ENCODE results near the gene UBE2E2.

Gene UBE2E2

GRCh38 chr3:23459889-23460546, 256.9 kb downstream of the UBE2E2 start:
- 0 out of 2 replicates have a peak, but pooled peaks cover 3% of the 10 kb centered on the region for H3K9me3 ChIP-seq (ENCODE audit: insufficient read depth, low read depth, low read length)
- H3F3A ChIP-seq (ENCODE audit: low read depth) = no peaks in the 10 kb centered on the region
- TF ChIP-seq CTCF (conservative IDR thresholded peaks at IDR 0.05; ENCODE audit: low read length) = no peak
- no peak for TF ChIP-seq EZH2phosphoT487 (IDR thresholded peaks at IDR 0.05; ENCODE audit: borderline replicate concordance)

GRCh38 chr3:23461069-23461468, 257.9 kb downstream of the UBE2E2 start:
- no peaks in the 10 kb centered on the region for H3F3A ChIP-seq (ENCODE audit: low read depth)
- H3K4me3 ChIP-seq (ENCODE audit: low read length, poor library complexity, severe bottlenecking) = no peak overlapping the region
- no peaks in the 10 kb centered on the region for H3K79me2 ChIP-seq (ENCODE audit: insufficient read depth, low read length)
- no peaks in the 10 kb centered on the region for H3K27me3 ChIP-seq (ENCODE audit: insufficient read depth, low read length, poor library complexity, severe bottlenecking)
- H2AFZ ChIP-seq (ENCODE audit: low read length) = no peak overlapping the region
- no peaks in the 10 kb centered on the region for H3K36me3 ChIP-seq (ENCODE audit: insufficient read depth, low read length)
- TF ChIP-seq EZH2phosphoT487 (IDR thresholded peaks at IDR 0.05; ENCODE audit: borderline replicate concordance) (no peak), CTCF (conservative IDR thresholded peaks at IDR 0.05; ENCODE audit: low read length) (no peak)
- no peak overlapping the region for H3K9ac ChIP-seq (ENCODE audit: low read depth, low read length, poor library complexity, severe bottlenecking)
- no peaks in the 10 kb centered on the region for H3K9me2 ChIP-seq (replicated peaks; ENCODE audit: low read depth, low read length)
- H3K4me2 ChIP-seq (ENCODE audit: low read depth, low read length, poor library complexity, severe bottlenecking) = no peak overlapping the region
- no peaks in the 10 kb centered on the region for H3K4me1 ChIP-seq (ENCODE audit: insufficient read depth, low read length, poor library complexity, severe bottlenecking)
- no peaks in the 10 kb centered on the region for H4K20me1 ChIP-seq (ENCODE audit: insufficient read depth, low read length, poor library complexity, severe bottlenecking)
- H3K9me3 ChIP-seq (ENCODE audit: insufficient read depth, low read depth, low read length) = 0 out of 2 replicates have a peak, but pooled peaks cover 3% of the 10 kb centered on the region

More at GRCh38 chr3:23459889-23460546, 256.9 kb downstream of the UBE2E2 start:
- Histone ChIP-seq H3K27me3 (ENCODE audit: insufficient read depth, low read length, poor library complexity, severe bottlenecking) (no peaks in the 10 kb centered on the region), H3K4me3 (ENCODE audit: low read length, poor library complexity, severe bottlenecking) (no peak overlapping the region), H3K9me2 (replicated peaks; ENCODE audit: low read depth, low read length) (no peaks in the 10 kb centered on the region), H3K79me2 (ENCODE audit: insufficient read depth, low read length) (no peaks in the 10 kb centered on the region), H2AFZ (ENCODE audit: low read length) (no peak overlapping the region), H3K9ac (ENCODE audit: low read depth, low read length, poor library complexity, severe bottlenecking) (no peak overlapping the region), H3K4me2 (ENCODE audit: low read depth, low read length, poor library complexity, severe bottlenecking) (no peak overlapping the region), H3K36me3 (ENCODE audit: insufficient read depth, low read length) (no peaks in the 10 kb centered on the region), H3K4me1 (ENCODE audit: insufficient read depth, low read length, poor library complexity, severe bottlenecking) (peaks cover 4% of the 10 kb centered on the region), H4K20me1 (ENCODE audit: insufficient read depth, low read length, poor library complexity, severe bottlenecking) (no peaks in the 10 kb centered on the region)

GRCh38 chr3:23463791-23464190, 260.7 kb downstream of the UBE2E2 start:
- Histone ChIP-seq H3K9ac (ENCODE audit: low read depth, low read length, poor library complexity, severe bottlenecking) (no peak overlapping the region), H3K9me2 (replicated peaks; ENCODE audit: low read depth, low read length) (no peaks in the 10 kb centered on the region), H3K9me3 (ENCODE audit: insufficient read depth, low read depth, low read length) (peaks cover 5% of the 10 kb centered on the region; the same call in 1 of the 2 replicates), H3K27me3 (ENCODE audit: insufficient read depth, low read length, poor library complexity, severe bottlenecking) (no peaks in the 10 kb centered on the region), H3K4me2 (ENCODE audit: low read depth, low read length, poor library complexity, severe bottlenecking) (no peak overlapping the region), H4K20me1 (ENCODE audit: insufficient read depth, low read length, poor library complexity, severe bottlenecking) (no peaks in the 10 kb centered on the region), H3K36me3 (ENCODE audit: insufficient read depth, low read length) (no peaks in the 10 kb centered on the region), H3K79me2 (ENCODE audit: insufficient read depth, low read length) (no peaks in the 10 kb centered on the region), H3F3A (ENCODE audit: low read depth) (no peaks in the 10 kb centered on the region), H3K4me1 (ENCODE audit: insufficient read depth, low read length, poor library complexity, severe bottlenecking) (no peaks in the 10 kb centered on the region), H2AFZ (ENCODE audit: low read length) (no peak overlapping the region), H3K4me3 (ENCODE audit: low read length, poor library complexity, severe bottlenecking) (no peak overlapping the region)
- TF ChIP-seq EZH2phosphoT487 (IDR thresholded peaks at IDR 0.05; ENCODE audit: borderline replicate concordance) (no peak), CTCF (conservative IDR thresholded peaks at IDR 0.05; ENCODE audit: low read length) (no peak)
